Prostate gland (tissue), 2 donors: ENCODE measurements around the gene ACBD3.

Source experiments
- POLR2A ChIP-seq: fragments of 450-650 bp; IDR thresholded peaks from one replicate; pipeline ENCODE4 v1.6.1; 2016; ENCODE audit warnings: antibody characterized with exemption, mild to moderate bottlenecking
- TF ChIP-seq, protein P1 (sequence below), 4 experiments: fragments of 200-600 bp in 2 of 4; fragments of 450-650 bp in 2 of 4; sonication (generic) in 2 of 4; IDR thresholded peaks; 1 replicate in 3 of 4; 2 replicates in 1 of 4; pipeline ENCODE4 v1.5.1; 2016 to 2019; ENCODE audit warnings: antibody characterized with exemption in 4 of 4, mild to moderate bottlenecking in 2 of 4, moderate library complexity in 2 of 4

DNA sequence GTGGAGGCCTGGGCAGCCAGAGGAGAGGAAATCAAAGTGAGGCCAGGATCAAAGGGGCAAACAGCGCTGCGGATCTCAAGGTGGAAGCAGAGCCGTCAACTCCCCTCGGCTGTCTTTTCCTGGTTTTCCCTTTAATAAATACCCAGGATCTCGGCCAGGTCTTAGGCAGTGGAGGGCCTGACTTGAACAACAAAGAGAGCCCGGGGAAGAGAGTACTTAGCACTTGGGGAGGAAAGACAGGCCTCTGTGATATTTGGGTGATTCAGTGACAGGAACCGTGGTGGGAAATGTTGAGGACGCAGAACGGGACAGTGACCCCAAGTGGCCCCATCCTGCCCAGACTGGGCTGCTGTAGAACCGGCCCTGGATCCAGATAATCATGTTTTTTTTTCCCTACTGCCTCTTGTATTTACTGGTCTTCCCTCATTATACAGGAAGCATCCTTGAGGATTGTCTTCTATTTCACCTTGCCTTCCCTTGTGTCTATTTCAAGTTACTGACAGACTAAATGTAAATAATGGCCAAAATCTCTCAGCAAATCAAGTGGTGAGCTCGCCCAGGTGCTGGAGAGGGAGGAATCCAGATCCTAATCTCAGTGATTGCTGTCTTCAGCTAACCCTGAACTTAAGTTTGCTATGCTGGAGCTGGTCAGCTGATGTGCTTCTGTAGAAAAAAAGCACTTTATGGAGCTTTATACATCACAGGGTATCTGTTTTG is 34.1 kb upstream of the ACBD3 start:
- TF ChIP-seq, protein P1, sequence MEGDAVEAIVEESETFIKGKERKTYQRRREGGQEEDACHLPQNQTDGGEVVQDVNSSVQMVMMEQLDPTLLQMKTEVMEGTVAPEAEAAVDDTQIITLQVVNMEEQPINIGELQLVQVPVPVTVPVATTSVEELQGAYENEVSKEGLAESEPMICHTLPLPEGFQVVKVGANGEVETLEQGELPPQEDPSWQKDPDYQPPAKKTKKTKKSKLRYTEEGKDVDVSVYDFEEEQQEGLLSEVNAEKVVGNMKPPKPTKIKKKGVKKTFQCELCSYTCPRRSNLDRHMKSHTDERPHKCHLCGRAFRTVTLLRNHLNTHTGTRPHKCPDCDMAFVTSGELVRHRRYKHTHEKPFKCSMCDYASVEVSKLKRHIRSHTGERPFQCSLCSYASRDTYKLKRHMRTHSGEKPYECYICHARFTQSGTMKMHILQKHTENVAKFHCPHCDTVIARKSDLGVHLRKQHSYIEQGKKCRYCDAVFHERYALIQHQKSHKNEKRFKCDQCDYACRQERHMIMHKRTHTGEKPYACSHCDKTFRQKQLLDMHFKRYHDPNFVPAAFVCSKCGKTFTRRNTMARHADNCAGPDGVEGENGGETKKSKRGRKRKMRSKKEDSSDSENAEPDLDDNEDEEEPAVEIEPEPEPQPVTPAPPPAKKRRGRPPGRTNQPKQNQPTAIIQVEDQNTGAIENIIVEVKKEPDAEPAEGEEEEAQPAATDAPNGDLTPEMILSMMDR (IDR thresholded peaks at IDR 0.05) = no peak
- no peak for TF ChIP-seq POLR2A
